Measurements from ENCODE around the gene PKN1. TPM values are rescaled to one million over a fixed set of nuclear protein-coding genes. Genes with fewer than 3 reads are reported as not detected.

The PKN1 gene
- total RNA-seq, 1 experiment from 2014 or later, result 257 TPM

DNA sequence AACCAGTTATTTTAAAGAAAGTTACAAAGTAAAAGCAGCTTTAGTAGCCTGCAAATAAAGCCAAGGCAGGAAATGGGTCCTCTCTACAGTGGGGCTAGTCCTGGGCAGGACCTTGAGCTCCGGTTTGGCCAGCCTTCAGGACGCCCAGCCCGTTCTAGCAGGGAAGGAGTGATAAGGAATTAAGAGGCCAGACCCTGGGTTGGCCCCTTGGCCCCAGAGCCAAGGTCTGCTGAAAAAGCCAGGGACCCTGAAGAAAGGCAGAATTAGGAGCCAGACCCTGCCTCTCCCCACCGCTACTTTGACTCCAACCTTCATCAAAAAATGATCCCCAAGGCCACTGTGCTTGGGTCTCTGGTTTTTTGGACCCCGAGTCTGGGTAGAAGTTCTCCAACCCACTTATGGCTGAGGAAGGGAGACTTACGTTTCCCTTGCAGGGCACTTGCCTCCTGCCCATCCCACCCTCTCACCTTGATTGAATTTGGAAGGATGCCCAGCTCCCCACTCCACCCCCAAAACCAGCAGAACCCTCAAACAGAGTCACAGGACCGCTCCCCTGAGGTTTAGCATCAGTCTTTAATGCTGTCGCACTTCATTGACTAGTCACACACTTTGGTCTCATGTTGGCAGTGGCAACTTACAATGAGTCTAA lies 81.2 kb downstream of the PKN1 start:
- Histone ChIP-seq H3K9me2 (ENCODE audit: insufficient read depth) (no peaks in the 10 kb centered on the region), H3K4me3 (no peak overlapping the region), H2AFZ (no peak overlapping the region), H3K9me3 (ENCODE audit: insufficient read depth, low read depth) (no peaks in the 10 kb centered on the region), H4K20me1 (ENCODE audit: insufficient read depth) (peaks cover 34% of the 10 kb centered on the region), H3F3A (ENCODE audit: insufficient read depth, low read depth) (peaks cover 86% of the 10 kb centered on the region), H3K36me3 (ENCODE audit: low read depth) (peaks cover 34% of the 10 kb centered on the region), H3K4me1 (replicated peaks; ENCODE audit: insufficient read depth) (peaks cover 55% of the 10 kb centered on the region), H3K27ac (peak overlapping the region; percentile 99; the same call in 1 of the 2 replicates), H3K79me2 (ENCODE audit: low read depth) (peaks cover 53% of the 10 kb centered on the region), H3K4me2 (peak overlapping the region; percentile 95), H3K27me3 (ENCODE audit: insufficient read depth, low read depth) (no peaks in the 10 kb centered on the region)
- ChIA-PET POLR2A (ENCODE audit: unreplicated experiment) (no interaction called here), CTCF (no interaction called here)
- TF ChIP-seq CTCF (conservative IDR thresholded peaks at IDR 0.05) (no peak), EZH2 (IDR thresholded peaks at IDR 0.05; ENCODE audit: low read depth) (no peak)
- intact Hi-C loops (cut with micrococcal nuclease; ENCODE audit: unreplicated experiment), result loop anchor here (10.0 kb wide), 1 partner anchor 380 kb away; the partner anchor contains the start of gene ASF1B
- BruUV-seq (replicated peaks), result no TSS peak
- no peak for DNase-seq

DNA sequence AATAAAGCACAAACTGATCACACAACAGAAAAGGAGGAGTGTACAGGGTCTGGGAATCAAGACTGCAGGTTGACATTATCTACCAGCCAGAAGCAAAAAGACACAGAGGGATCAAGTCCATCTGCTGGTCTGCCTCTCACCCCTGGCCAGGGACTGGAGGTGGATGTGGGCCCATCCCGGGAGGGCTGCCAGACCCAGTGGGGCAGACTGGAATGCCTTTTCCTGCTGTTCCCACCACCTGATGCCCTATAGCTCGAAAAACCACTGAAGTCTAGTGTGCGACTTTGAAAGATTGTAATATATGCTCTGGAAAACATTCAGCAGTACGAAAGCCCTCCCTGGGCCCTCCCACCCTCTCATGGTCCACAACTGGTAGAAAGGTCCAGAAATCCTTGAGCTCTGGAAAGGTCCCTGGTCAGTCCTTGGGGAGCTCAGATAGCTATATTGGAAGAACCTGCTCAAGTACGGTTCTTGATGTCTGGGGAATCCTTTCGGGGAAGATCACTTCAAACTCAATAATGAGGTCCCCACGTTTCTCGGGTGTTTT lies 82.5 kb downstream of the PKN1 start:
- TF ChIP-seq CTCF (conservative IDR thresholded peaks at IDR 0.05) (no peak), EZH2 (IDR thresholded peaks at IDR 0.05; ENCODE audit: low read depth) (no peak)
- H3K9me3 ChIP-seq (ENCODE audit: insufficient read depth, low read depth), result no peaks in the 10 kb centered on the region
- ChIA-PET CTCF (interaction anchor here (0.6 to 1.1 kb wide), 2 partner anchors 11 to 14 kb away, joined by 10 to 13 read pairs; no protein-coding TSS in a partner anchor), POLR2A (ENCODE audit: unreplicated experiment) (interaction anchor here (0.6 kb wide), 1 partner anchor 21 kb away, joined by 5 read pairs; no protein-coding TSS in a partner anchor)
- H3K4me1 ChIP-seq (replicated peaks; ENCODE audit: insufficient read depth), result peaks cover 55% of the 10 kb centered on the region
- no peak for DNase-seq
- H3K79me2 ChIP-seq (ENCODE audit: low read depth), result peaks cover 48% of the 10 kb centered on the region
- no peaks in the 10 kb centered on the region for H3K9me2 ChIP-seq (ENCODE audit: insufficient read depth)
- intact Hi-C loops (cut with micrococcal nuclease; ENCODE audit: unreplicated experiment), result loop anchor here (1.0 to 10.0 kb wide), 3 partner anchors 19 to 381 kb away; partner anchors contain the start of genes ASF1B, GIPC1 and PTGER1
- H3F3A ChIP-seq (ENCODE audit: insufficient read depth, low read depth), result peaks cover 86% of the 10 kb centered on the region
- no peaks in the 10 kb centered on the region for H3K27me3 ChIP-seq (ENCODE audit: insufficient read depth, low read depth)
- no peak overlapping the region for H2AFZ ChIP-seq
- peaks cover 34% of the 10 kb centered on the region for H4K20me1 ChIP-seq (ENCODE audit: insufficient read depth)
- H3K4me3 ChIP-seq, result peak overlapping the region; percentile 99
- peak overlapping the region; percentile 99; the same call in 1 of the 2 replicates for H3K27ac ChIP-seq
- peak overlapping the region; percentile 95 for H3K4me2 ChIP-seq
- no TSS peak for BruUV-seq (replicated peaks)
- peaks cover 34% of the 10 kb centered on the region for H3K36me3 ChIP-seq (ENCODE audit: low read depth)

GRCh38 chr19:14516048-14516534 lies 83.0 kb downstream of the PKN1 start:
- Histone ChIP-seq H3K27me3 (ENCODE audit: insufficient read depth, low read depth) (no peaks in the 10 kb centered on the region), H3K9me3 (ENCODE audit: insufficient read depth, low read depth) (no peaks in the 10 kb centered on the region), H3K4me1 (replicated peaks; ENCODE audit: insufficient read depth) (peaks cover 54% of the 10 kb centered on the region), H3K4me3 (peak overlapping the region; percentile 99), H3K9me2 (ENCODE audit: insufficient read depth) (no peaks in the 10 kb centered on the region), H3K36me3 (ENCODE audit: low read depth) (peaks cover 34% of the 10 kb centered on the region), H3K79me2 (ENCODE audit: low read depth) (peaks cover 48% of the 10 kb centered on the region), H2AFZ (no peak overlapping the region), H3F3A (ENCODE audit: insufficient read depth, low read depth) (peaks cover 85% of the 10 kb centered on the region), H3K4me2 (peak overlapping the region; percentile 95), H4K20me1 (ENCODE audit: insufficient read depth) (peaks cover 34% of the 10 kb centered on the region), H3K27ac (peak overlapping the region; percentile 94; the same call in 1 of the 2 replicates)
- ChIA-PET CTCF (interaction anchor here (0.6 to 1.7 kb wide), 3 partner anchors 11 to 43 kb away, joined by 3 to 13 read pairs (median 10); no protein-coding TSS in a partner anchor), POLR2A (ENCODE audit: unreplicated experiment) (interaction anchor here (0.6 kb wide), 1 partner anchor 20 kb away, joined by 5 read pairs; no protein-coding TSS in a partner anchor)
- DNase-seq, result no peak
- BruUV-seq (replicated peaks), result no TSS peak
- intact Hi-C loops (cut with micrococcal nuclease; ENCODE audit: unreplicated experiment), result loop anchor here (1.0 to 10.0 kb wide), 3 partner anchors 20 to 381 kb away; partner anchors contain the start of genes ASF1B, GIPC1 and PTGER1
- TF ChIP-seq CTCF (conservative IDR thresholded peaks at IDR 0.05) (peak; percentile 55; the same call in 1 of the 2 replicates), EZH2 (IDR thresholded peaks at IDR 0.05; ENCODE audit: low read depth) (no peak)

Measured in PC-9 (cell line).